ENCODE measurements around the gene OR56A5. TPM values are rescaled to one million over a fixed set of nuclear protein-coding genes. Genes with fewer than 3 reads are reported as not detected.
"Not testable (repeated sequence)": the region's sequence is repeated elsewhere in the genome, so short reads cannot be mapped to it uniquely, and the experiment has no call there.

The OR56A5 gene
- total and polyA plus RNA-seq, 2 donors from 2014 or later = not detected

GRCh38 chr11:5983443-5983842 lies 15.1 kb upstream of the OR56A5 start:
- intact Hi-C loops (cut with DNase I) = no loop called here
- no peaks in the 10 kb centered on the region for H3K4me1 ChIP-seq (ENCODE audit: control insufficient read depth in 2 of 3, insufficient read depth in 2 of 3, low read depth in 1 of 3, low read length in 3 of 3)
- no peak overlapping the region for H3K4me3 ChIP-seq (ENCODE audit: low read length in 3 of 3)
- no peak overlapping the region for H3K9ac ChIP-seq (ENCODE audit: low read length in 3 of 3)
- no peak for TF ChIP-seq CTCF (IDR thresholded peaks at IDR 0.05; ENCODE audit: borderline replicate concordance, extremely low read depth, insufficient read depth)
- H3K9me3 ChIP-seq (ENCODE audit: control insufficient read depth in 2 of 3, insufficient read depth in 1 of 3, low read length in 3 of 3) = peaks cover 0 to 2% (median 0%) of the 10 kb centered on the region in 3 donors
- FAIRE-seq (no peak), DNase-seq (no peak)
- H3K36me3 ChIP-seq (ENCODE audit: control insufficient read depth in 2 of 3, insufficient read depth in 3 of 3, low read length in 3 of 3) = no peaks in the 10 kb centered on the region
- H3K27ac ChIP-seq (ENCODE audit: low read depth in 2 of 2, low read length in 2 of 2) = no peak overlapping the region
- no peaks in the 10 kb centered on the region for H3K27me3 ChIP-seq (ENCODE audit: control insufficient read depth, insufficient read depth, low read length)

GRCh38 chr11:5973530-5973929 lies 5.2 kb upstream of the OR56A5 start:
- H3K27ac ChIP-seq (ENCODE audit: low read depth in 2 of 2, low read length in 2 of 2) = no peak overlapping the region
- H3K36me3 ChIP-seq (ENCODE audit: control insufficient read depth in 2 of 3, insufficient read depth in 3 of 3, low read length in 3 of 3) = no peaks in the 10 kb centered on the region
- no peak for TF ChIP-seq CTCF (IDR thresholded peaks at IDR 0.05; ENCODE audit: borderline replicate concordance, extremely low read depth, insufficient read depth)
- H3K9me3 ChIP-seq (ENCODE audit: control insufficient read depth in 2 of 3, insufficient read depth in 1 of 3, low read length in 3 of 3) = peaks cover 0 to 4% (median 3%) of the 10 kb centered on the region in 3 donors
- H3K4me1 ChIP-seq (ENCODE audit: control insufficient read depth in 2 of 3, insufficient read depth in 2 of 3, low read depth in 1 of 3, low read length in 3 of 3) = no peaks in the 10 kb centered on the region
- intact Hi-C loops (cut with DNase I) = no loop called here
- H3K4me3 ChIP-seq (ENCODE audit: low read length in 3 of 3) = no peak overlapping the region
- no peaks in the 10 kb centered on the region for H3K27me3 ChIP-seq (ENCODE audit: control insufficient read depth, insufficient read depth, low read length)
- FAIRE-seq (no peak), DNase-seq (no peak)
- H3K9ac ChIP-seq (ENCODE audit: low read length in 3 of 3) = no peak overlapping the region

GRCh38 chr11:5967708-5968107 lies 586 bp downstream of the OR56A5 start:
- intact Hi-C loops (cut with DNase I) = no loop called here
- Histone ChIP-seq H3K27me3 (ENCODE audit: control insufficient read depth, insufficient read depth, low read length) (no peaks in the 10 kb centered on the region), H3K36me3 (ENCODE audit: control insufficient read depth in 2 of 3, insufficient read depth in 3 of 3, low read length in 3 of 3) (no peaks in the 10 kb centered on the region), H3K9ac (ENCODE audit: low read length in 3 of 3) (no peak overlapping the region), H3K4me1 (ENCODE audit: control insufficient read depth in 2 of 3, insufficient read depth in 2 of 3, low read depth in 1 of 3, low read length in 3 of 3) (no peaks in the 10 kb centered on the region), H3K4me3 (ENCODE audit: low read length in 3 of 3) (no peak overlapping the region), H3K9me3 (ENCODE audit: control insufficient read depth in 2 of 3, insufficient read depth in 1 of 3, low read length in 3 of 3) (peaks cover 0 to 9% (median 5%) of the 10 kb centered on the region in 3 donors), H3K27ac (ENCODE audit: low read depth in 2 of 2, low read length in 2 of 2) (no peak overlapping the region)
- no peak for FAIRE-seq
- no peak for DNase-seq
- TF ChIP-seq CTCF (IDR thresholded peaks at IDR 0.05; ENCODE audit: borderline replicate concordance, extremely low read depth, insufficient read depth) = no peak

- FAIRE-seq (no peak), DNase-seq (no peak)
- Histone ChIP-seq H3K4me3 (ENCODE audit: low read length in 3 of 3) (no peak overlapping the region), H3K27me3 (ENCODE audit: control insufficient read depth, insufficient read depth, low read length) (no peaks in the 10 kb centered on the region), H3K36me3 (ENCODE audit: control insufficient read depth in 2 of 3, insufficient read depth in 3 of 3, low read length in 3 of 3) (no peaks in the 10 kb centered on the region), H3K27ac (ENCODE audit: low read depth in 2 of 2, low read length in 2 of 2) (no peak overlapping the region), H3K9ac (ENCODE audit: low read length in 3 of 3) (no peak overlapping the region), H3K9me3 (ENCODE audit: control insufficient read depth in 2 of 3, insufficient read depth in 1 of 3, low read length in 3 of 3) (peaks cover 0 to 13% (median 5%) of the 10 kb centered on the region in 3 donors), H3K4me1 (ENCODE audit: control insufficient read depth in 2 of 3, insufficient read depth in 2 of 3, low read depth in 1 of 3, low read length in 3 of 3) (no peaks in the 10 kb centered on the region)
- intact Hi-C loops (cut with DNase I) = no loop called here
- no peak for TF ChIP-seq CTCF (IDR thresholded peaks at IDR 0.05; ENCODE audit: borderline replicate concordance, extremely low read depth, insufficient read depth)
These were observed 1.3 kb downstream of the OR56A5 start for GRCh38 chr11:5966958-5967357.

- H3K27me3 ChIP-seq (ENCODE audit: control insufficient read depth, insufficient read depth, low read length); H3K9ac ChIP-seq (ENCODE audit: low read length in 3 of 3); DNase-seq; intact Hi-C loops (cut with DNase I); H3K4me1 ChIP-seq (ENCODE audit: control insufficient read depth in 2 of 3, insufficient read depth in 2 of 3, low read depth in 1 of 3, low read length in 3 of 3); H3K4me3 ChIP-seq (ENCODE audit: low read length in 3 of 3); H3K36me3 ChIP-seq (ENCODE audit: control insufficient read depth in 2 of 3, insufficient read depth in 3 of 3, low read length in 3 of 3); FAIRE-seq; H3K27ac ChIP-seq (ENCODE audit: low read depth in 2 of 2, low read length in 2 of 2): not testable (repeated sequence)
- peaks cover 0 to 16% (median 7%) of the 10 kb centered on the region in 3 donors for H3K9me3 ChIP-seq (ENCODE audit: control insufficient read depth in 2 of 3, insufficient read depth in 1 of 3, low read length in 3 of 3)
These were observed 7.5 kb downstream of the OR56A5 start for GRCh38 chr11:5960704-5961320.
